IgD-negative memory B cell (primary cell): ENCODE measurements around the gene LRRC37A. TPM values are rescaled to one million over a fixed set of nuclear protein-coding genes. Genes with fewer than 3 reads are reported as not detected.
"Not testable (repeated sequence)": the region's sequence is repeated elsewhere in the genome, so short reads cannot be mapped to it uniquely, and the experiment has no call there.

Source experiments
- H3K27ac Mint-ChIP-seq, 3 donors: one replicate each; pipeline ENCODE4 v1.8.0; 2020 to 2022; ENCODE audit warnings: mild to moderate bottlenecking in 3 of 3, mixed read lengths in 3 of 3, moderate library complexity in 1 of 3
- H3K27me3 Mint-ChIP-seq: one replicate; pipeline ENCODE4 v1.8.0; 2021; ENCODE audit warnings: mixed read lengths
- H3K36me3 Mint-ChIP-seq: one replicate; pipeline ENCODE4 v1.8.0; 2020; ENCODE audit warnings: mild to moderate bottlenecking, mixed read lengths
- H3K4me1 Mint-ChIP-seq, 3 donors: one replicate each; pipeline ENCODE4 v1.8.0; 2020 to 2022; ENCODE audit warnings: mixed read lengths in 3 of 3, mild to moderate bottlenecking in 1 of 3
- H3K4me3 Mint-ChIP-seq, 4 donors: one replicate each; pipeline ENCODE4 v1.8.0; 2020 to 2022; ENCODE audit warnings: mild to moderate bottlenecking in 4 of 4, mixed read lengths in 4 of 4, moderate library complexity in 3 of 4
- H3K9me3 Mint-ChIP-seq, 3 donors: one replicate each; pipeline ENCODE4 v1.8.0; 2020 to 2021; ENCODE audit warnings: mixed read lengths in 3 of 3, mild to moderate bottlenecking in 1 of 3
- polyA plus RNA-seq: library from polyadenylated mRNA; unstranded; fragments of 300-500 nt; fragmentation: Illumina TruSeq; gene quantifications from one replicate; pipeline ENCODE4 v1.2.3, GENCODE V29; 2021

Gene LRRC37A
- polyA plus RNA-seq, 1 donor from 2014 or later: 1.3 TPM

DNA sequence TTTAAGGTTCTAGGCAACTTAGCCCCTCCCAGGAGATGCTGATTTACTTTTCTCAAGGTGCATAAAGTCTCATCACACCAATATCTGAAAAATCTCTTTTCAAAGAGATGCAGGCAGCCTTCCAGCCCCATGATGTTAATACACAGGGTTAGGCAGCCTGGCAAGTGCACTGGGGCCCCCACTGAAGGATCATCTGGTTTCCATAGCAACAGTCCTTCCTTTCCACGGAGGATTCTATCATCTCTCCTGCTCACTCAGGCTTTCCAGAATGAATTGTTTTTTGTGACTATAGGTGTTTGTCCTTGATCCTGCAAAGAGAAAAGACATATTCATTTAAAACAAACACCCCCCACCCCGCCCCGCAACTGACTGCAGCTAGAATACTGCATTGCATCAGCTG is 72.6 kb downstream of the LRRC37A start:
- H3K27me3 Mint-ChIP-seq, H3K4me1 Mint-ChIP-seq, H3K36me3 Mint-ChIP-seq, H3K9me3 Mint-ChIP-seq, H3K27ac Mint-ChIP-seq, H3K4me3 Mint-ChIP-seq: not testable (repeated sequence)

DNA sequence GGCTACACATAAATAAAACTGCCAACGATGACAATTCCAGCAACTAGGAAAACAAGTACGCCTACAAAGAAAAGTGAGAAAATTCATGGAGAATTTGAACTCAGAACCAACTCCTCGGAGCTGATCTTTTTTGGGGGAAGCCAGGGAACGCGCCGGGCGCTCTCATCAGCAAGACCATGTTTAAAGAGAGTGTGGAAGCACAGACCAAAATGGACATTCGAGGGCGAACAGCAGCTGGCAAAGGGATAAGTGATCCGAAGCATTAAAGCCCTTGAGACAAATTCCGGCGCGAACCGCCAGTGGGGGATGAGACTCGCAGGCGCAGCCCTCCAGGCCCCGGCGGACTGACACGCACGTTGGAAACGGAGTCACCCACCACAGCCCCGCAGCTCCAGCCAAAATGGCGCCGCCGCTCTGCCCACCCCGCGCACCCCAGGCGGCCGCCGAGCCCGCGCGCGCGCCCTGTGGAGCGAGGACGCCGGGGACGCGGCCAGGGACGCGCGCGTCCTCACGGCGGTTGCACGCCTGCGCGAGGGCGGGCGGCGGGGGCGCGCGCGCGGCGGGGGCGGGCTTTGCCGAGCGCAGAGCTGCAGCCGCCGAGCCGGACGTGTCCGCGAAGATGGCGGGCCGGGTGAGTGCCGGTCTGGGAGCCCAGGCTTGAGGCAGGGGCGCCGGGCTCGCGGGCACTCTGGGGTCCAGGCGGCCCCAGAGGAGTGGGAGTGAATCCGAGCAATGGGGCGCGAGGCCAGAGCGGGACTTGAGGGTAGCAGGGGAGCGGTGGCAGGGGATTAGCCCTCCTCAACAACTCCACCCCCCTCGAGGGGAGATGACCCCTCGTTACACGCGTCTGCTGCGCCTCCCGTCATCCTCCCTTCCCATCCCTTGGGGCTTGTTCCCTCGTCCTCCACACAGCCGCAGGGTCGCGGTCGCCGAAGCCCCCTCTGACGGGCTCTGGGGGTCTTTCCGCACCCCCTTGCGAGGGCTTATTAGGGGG is 77.6 kb downstream of the LRRC37A start:
- not testable (repeated sequence) for H3K36me3 Mint-ChIP-seq, H3K27ac Mint-ChIP-seq, H3K9me3 Mint-ChIP-seq, H3K27me3 Mint-ChIP-seq, H3K4me1 Mint-ChIP-seq, H3K4me3 Mint-ChIP-seq

DNA sequence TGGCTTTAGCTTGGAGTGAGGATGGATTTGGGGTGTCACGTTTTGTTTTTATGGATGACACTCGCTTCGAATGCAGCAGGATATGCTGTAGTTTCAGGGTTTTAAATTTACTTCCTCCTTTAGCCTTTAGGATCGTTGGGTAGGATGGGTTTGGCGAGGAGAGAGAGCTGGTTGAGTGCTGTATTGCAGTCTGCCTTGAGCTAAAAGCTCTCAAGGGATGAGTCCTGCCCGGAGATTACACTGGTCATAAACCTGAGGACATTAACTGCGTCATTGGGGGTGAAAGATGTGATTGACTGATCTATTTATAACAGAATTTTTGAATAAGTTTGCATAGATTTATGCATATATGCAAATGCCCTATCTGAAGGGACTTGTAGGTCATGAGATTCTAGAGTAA is 78.5 kb downstream of the LRRC37A start:
- not testable (repeated sequence) for H3K27ac Mint-ChIP-seq, H3K36me3 Mint-ChIP-seq, H3K27me3 Mint-ChIP-seq, H3K4me3 Mint-ChIP-seq, H3K9me3 Mint-ChIP-seq, H3K4me1 Mint-ChIP-seq

DNA sequence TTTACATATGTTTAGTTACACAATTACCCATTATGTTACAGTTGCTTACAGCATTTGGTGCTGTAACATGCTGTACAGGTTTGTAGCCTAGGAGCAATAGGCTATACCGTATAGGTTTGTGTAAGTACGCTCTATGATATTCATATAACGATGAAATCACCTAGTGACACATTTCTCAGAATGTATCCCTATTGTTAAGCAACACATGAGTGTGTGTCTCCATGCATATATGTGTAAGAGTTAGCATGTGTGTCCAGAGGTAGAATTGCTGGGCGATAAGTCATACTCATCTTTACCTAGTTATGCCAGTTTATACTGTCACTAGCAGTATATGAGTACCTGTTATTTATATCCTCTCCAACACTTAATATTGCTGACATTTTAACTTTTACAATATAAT is 88.2 kb downstream of the LRRC37A start:
- not testable (repeated sequence) for H3K27ac Mint-ChIP-seq, H3K4me1 Mint-ChIP-seq, H3K4me3 Mint-ChIP-seq, H3K36me3 Mint-ChIP-seq, H3K27me3 Mint-ChIP-seq, H3K9me3 Mint-ChIP-seq

DNA sequence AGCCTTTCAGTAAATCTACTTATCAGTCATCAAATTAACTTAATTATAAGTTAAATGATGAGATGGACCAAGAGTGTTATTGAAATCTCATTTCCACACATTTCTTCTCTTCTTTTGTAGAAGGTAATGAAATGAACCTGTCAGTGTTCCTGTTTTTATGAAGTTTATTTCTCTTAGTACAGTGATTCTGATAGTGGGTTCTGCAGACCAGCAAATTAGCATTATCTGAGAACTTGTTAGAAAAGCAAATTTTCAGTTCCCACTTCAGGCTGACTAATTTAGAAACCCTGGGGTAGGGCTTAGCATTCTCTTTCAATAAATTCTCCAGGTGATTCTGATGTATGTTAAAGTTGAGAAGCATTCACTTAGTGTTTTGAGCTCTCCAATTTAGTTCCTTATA is 90.6 kb downstream of the LRRC37A start:
- H3K36me3 Mint-ChIP-seq, H3K4me3 Mint-ChIP-seq, H3K27me3 Mint-ChIP-seq, H3K4me1 Mint-ChIP-seq, H3K27ac Mint-ChIP-seq, H3K9me3 Mint-ChIP-seq: not testable (repeated sequence)

Other genes with a start within 250 kb of the LRRC37A start
- 16.4 TPM for gene KANSL1, start 101.7 kb upstream of the LRRC37A start, polyA plus RNA-seq
- gene ARL17B, start 66.6 kb downstream of the LRRC37A start, polyA plus RNA-seq: 32.3 TPM
- gene LRRC37A2, start 217.3 kb downstream of the LRRC37A start, polyA plus RNA-seq: 12.2 TPM